ENCODE data around the gene DAGLA. TPM values are rescaled to one million over a fixed set of nuclear protein-coding genes. Genes with fewer than 3 reads are reported as not detected.

DAGLA gene
- total and polyA plus RNA-seq, 2 donors (not counting 3 experiments of a cell fraction or from before 2014, with no cell fraction given): 2.5 to 4.7 TPM

DNA sequence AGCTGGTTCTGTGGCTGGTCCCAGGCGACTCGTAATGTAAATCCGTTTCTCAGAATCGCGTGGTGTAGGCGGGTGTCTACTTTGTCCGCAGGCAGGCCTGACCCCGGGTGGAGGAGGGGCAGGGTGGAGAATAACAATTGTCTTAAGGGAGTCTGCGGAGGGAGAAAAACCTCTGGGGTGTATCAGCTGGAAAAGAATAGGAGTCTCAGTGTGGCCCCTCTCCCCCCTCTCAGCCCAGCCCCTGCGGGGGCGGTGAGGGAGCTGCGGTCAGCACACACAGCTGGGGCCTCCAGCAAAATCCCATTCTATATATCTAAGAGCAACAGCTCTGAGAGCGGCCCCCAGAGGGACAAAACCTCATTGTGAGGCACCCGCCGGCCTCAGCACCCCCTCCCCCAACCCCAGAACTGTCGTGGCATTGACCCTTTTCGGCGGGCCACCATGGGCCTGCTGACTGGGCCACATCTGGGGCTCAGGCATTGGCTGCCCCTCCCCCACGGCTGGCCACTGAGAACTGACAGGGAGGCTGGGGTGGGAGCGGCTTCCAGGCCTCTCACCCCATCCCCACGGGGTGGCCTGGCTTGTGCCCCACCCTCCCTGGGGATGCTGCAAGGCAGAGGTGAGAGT is 69.5 kb downstream of the DAGLA start:
- ChIA-PET CTCF (interaction anchor here (0.9 to 5.4 kb wide), 9 partner anchors 11 to 233 kb away, joined by 3 to 91 read pairs (median 4); no protein-coding TSS in a partner anchor), POLR2A (no interaction called here)
- Histone ChIP-seq H3K27me3 (ENCODE audit: control insufficient read depth in 2 of 2, insufficient read depth in 2 of 2, low read length in 2 of 2) (no peaks in the 10 kb centered on the region), H2AFZ (ENCODE audit: low read depth, low read length) (no peak overlapping the region), H3K36me3 (ENCODE audit: control insufficient read depth in 2 of 2, extremely low read depth in 1 of 2, insufficient read depth in 2 of 2, low read length in 2 of 2) (no peaks in the 10 kb centered on the region), H3K9me3 (replicated peaks; ENCODE audit: control insufficient read depth, insufficient read depth, low read length) (no peaks in the 10 kb centered on the region), H3K4me3 (replicated peaks in 1 of 3; ENCODE audit: insufficient read depth in 1 of 3, low read depth in 1 of 3, low read length in 3 of 3) (no peak overlapping the region), H3K4me2 (ENCODE audit: insufficient read depth, low read length) (no peak overlapping the region), H4K20me1 (replicated peaks; ENCODE audit: control insufficient read depth, extremely low read depth, insufficient read depth, low read length) (no peaks in the 10 kb centered on the region), H3K9me1 (replicated peaks; ENCODE audit: control insufficient read depth, extremely low read depth, insufficient read depth, low read length) (no peaks in the 10 kb centered on the region), H3K4me1 (ENCODE audit: control insufficient read depth, extremely low read depth, insufficient read depth, low read length) (peaks cover 4% of the 10 kb centered on the region), H3K27ac (ENCODE audit: insufficient read depth, low read depth, low read length) (no peak overlapping the region), H3K79me2 (ENCODE audit: control insufficient read depth, insufficient read depth, low read length) (no peaks in the 10 kb centered on the region), H3K9ac (replicated peaks; ENCODE audit: extremely low read depth, insufficient read depth, low read length) (no peak overlapping the region)
- TF ChIP-seq POLR2AphosphoS5 (IDR thresholded peaks at IDR 0.05; ENCODE audit: insufficient read depth, low read depth, low read length): no peak
- no peak for TF ChIP-seq MYC (IDR thresholded peaks at IDR 0.05; ENCODE audit: low read depth, low read length)
- no peak for TF ChIP-seq JUN (IDR thresholded peaks at IDR 0.05; ENCODE audit: borderline replicate concordance, insufficient read depth, insufficient read length, low read depth)
- TF ChIP-seq MAX (IDR thresholded peaks at IDR 0.05; ENCODE audit: insufficient read depth, insufficient read length): no peak
- no peak for TF ChIP-seq GATA2 (IDR thresholded peaks at IDR 0.05; ENCODE audit: insufficient read depth, insufficient read length, low read depth, low read length)
- TF ChIP-seq FOS (IDR thresholded peaks at IDR 0.05; ENCODE audit: borderline replicate concordance, insufficient read depth, low read length): no peak
- TF ChIP-seq, protein P1, sequence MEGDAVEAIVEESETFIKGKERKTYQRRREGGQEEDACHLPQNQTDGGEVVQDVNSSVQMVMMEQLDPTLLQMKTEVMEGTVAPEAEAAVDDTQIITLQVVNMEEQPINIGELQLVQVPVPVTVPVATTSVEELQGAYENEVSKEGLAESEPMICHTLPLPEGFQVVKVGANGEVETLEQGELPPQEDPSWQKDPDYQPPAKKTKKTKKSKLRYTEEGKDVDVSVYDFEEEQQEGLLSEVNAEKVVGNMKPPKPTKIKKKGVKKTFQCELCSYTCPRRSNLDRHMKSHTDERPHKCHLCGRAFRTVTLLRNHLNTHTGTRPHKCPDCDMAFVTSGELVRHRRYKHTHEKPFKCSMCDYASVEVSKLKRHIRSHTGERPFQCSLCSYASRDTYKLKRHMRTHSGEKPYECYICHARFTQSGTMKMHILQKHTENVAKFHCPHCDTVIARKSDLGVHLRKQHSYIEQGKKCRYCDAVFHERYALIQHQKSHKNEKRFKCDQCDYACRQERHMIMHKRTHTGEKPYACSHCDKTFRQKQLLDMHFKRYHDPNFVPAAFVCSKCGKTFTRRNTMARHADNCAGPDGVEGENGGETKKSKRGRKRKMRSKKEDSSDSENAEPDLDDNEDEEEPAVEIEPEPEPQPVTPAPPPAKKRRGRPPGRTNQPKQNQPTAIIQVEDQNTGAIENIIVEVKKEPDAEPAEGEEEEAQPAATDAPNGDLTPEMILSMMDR (IDR thresholded peaks at IDR 0.05; ENCODE audit: extremely low read depth in 1 of 2, insufficient read depth in 1 of 2, low read depth in 1 of 2, low read length in 2 of 2): no peak
- TF ChIP-seq EZH2 (IDR thresholded peaks at IDR 0.05; ENCODE audit: borderline replicate concordance, low read depth, low read length, severe bottlenecking): no peak
- TF ChIP-seq POLR2A (IDR thresholded peaks at IDR 0.05; ENCODE audit: low read depth, low read length): no peak
- no peak for DNase-seq (ENCODE audit: low read depth, low spot score)
- no TSS peak for BruUV-seq (replicated peaks)
- FAIRE-seq: no peak
- dilution Hi-C loops (cut with MboI; ENCODE audit: extremely low pct_ligation_motif_present, low sequenced_read_pairs): no loop called here
- intact Hi-C loops (cut with micrococcal nuclease): no loop called here

Data from endothelial cell of umbilical vein (primary cell).